NOMO-1 (cell line): Measurements from ENCODE around the gene BAIAP3.

Experiments used
- DNase-seq, 2 experiments: peaks; one replicate each; lab custom pipeline; 2025; ENCODE audit not compliant: unreplicated experiment in 2 of 2; lab: John Stamatoyannopoulos, UW

The BAIAP3 gene

DNA sequence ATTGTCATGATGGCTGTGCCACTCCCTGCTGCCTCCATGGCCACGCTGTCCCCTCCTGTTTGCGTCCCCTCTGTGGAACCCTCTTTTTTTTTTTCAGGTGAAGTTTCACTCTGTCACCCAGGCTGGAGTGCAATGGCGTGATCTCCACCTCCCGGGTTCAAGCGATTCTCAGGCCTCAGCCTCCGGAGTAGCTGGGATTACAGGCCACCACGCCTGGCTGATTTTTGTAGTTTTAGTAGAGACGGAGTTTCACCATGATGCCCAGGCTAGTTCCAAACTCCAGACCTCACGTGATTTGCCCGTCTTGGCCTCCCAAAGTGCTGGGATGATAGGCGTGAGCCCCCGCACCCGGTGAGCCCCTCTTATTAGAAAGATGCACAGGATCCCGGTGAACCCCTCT is 35.0 kb upstream of the BAIAP3 start:
- DNase-seq, result no peak

GRCh38 chr16:1299012-1299867 is 34.2 kb upstream of the BAIAP3 start:
- no peak for DNase-seq

DNA sequence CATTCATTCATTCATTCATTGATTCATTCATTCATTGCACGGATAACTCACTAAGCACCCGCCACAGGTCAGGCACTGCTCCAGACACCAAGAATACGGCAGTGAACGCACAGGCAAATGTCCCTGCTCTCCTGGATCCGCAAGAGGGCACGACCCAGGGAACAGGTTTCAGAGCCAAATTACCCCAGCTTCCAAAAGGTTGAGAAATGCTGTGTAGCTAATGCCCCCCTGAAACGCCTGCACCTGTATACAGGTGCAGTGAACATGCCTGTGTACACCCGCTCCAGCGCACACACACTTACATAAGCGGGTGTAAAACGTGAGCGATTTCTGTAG is 33.6 kb upstream of the BAIAP3 start:
- DNase-seq, result no peak

DNA sequence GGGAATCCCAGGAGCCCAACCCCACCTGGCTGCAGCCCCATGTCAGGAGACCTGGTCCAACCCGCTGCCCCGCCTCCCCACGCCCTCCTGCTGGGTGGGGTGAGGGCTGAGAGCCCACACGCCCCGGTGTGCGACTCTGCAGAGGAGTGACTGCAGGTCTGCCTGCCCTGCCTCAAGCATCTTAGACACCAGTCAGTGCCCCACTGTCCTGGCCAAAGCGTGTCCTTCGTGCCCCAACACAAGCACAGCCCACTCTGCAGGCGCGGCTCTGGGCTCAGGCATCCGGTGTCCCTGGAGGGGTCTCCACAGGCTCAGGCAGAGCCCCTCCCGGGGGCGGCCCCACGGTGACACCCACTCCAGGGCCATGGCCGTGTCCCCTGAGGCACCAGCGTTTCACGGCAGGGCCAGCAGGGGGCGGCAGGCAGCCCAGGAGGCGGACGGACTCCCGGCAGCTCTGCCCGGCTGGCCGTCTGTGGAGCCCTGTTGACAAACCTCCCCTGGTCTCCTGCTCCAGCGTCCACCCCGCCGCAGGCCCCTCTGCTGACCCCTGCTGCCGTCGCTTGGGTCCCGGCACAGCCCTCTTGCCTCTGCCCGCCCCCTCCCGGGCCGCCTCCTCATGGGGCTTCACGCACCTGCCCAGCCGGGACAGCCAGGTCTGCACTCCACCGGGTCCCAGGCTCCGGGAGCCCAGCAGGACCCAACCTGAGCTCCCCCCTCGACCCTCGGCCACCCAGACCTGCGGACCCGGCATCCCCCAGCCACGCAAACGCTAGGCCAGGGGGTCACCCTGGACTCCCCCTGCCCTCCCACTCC is 32.6 kb upstream of the BAIAP3 start:
- peak; percentile 35 to 53 for DNase-seq

DNA sequence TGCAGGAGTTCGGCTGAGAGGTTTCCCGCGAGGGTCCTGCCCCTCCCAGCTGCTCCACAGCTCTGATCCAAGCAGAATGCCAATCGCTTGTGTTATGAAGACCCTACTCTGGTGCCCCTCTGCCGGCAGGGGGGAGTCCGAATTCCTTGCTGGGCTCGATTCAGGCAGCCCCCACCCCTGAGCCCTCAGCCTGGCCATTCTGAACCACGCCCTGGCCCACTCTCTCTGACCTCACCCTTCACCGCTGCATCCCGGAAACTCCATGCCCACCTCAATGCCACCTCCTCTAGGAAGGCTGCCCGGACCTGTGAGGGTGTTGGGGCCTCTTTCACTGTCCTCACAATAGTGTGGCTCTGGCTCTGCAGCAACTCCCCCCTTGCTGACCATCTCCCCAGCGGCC is 31.9 kb upstream of the BAIAP3 start:
- no peak for DNase-seq

GRCh38 chr16:1305823-1306222 is 27.6 kb upstream of the BAIAP3 start:
- DNase-seq, result no peak

DNA sequence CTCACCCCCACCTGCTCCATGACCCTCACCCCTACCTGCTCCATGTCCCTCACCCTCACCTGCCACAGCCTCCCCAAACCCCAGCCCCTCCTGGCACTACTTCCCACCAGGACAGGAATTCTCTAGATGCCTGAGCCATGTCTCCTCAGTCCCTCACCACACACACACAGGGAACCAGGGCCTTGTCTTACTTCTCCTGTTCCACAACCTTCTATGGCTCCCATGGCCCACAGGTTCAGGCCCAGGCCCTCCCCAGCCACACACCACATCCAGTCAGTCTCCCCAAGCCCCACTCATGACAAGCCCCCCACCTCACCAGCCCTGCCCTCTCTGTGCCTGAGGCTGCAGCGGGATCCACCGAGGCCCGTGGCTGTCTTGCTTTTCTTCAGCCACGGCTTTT is 27.1 kb upstream of the BAIAP3 start:
- DNase-seq, result no peak

- DNase-seq, result peak; percentile 62 to 64
These were observed 25.1 kb upstream of the BAIAP3 start for GRCh38 chr16:1308036-1308976.

- peak; percentile 93 to 94 for DNase-seq
These were observed 24.2 kb upstream of the BAIAP3 start, which contains the start of gene UBE2I for GRCh38 chr16:1308977-1309885. TSS of gene UBE2I (plus strand) at chr16:1309636. CDS start at chr16:1314031, 4,395 bp downstream.

GRCh38 chr16:1309888-1310831 is 23.3 kb upstream of the BAIAP3 start:
- DNase-seq, result peak; percentile 25 to 45

DNA sequence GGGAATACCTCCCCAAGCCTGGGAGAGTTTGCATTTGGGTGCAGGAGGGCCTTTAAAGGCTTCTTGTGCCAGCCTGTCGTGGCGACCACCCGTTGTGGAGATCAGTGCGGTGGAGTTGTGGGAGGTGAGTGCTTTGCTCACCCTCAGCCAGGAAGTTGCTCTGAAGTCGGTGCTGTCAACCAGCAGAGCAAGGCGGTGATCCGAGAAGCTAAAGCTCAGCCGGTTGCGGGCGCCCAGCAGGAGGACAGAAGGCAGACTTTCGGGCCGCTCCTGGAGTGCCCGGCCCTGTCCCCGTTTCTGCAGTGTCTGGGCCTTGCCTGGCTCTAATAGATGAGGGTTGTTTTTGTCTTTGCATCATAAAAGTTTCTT is 22.6 kb upstream of the BAIAP3 start:
- DNase-seq, result peak in 1 of 2 experiments; percentile 14

DNA sequence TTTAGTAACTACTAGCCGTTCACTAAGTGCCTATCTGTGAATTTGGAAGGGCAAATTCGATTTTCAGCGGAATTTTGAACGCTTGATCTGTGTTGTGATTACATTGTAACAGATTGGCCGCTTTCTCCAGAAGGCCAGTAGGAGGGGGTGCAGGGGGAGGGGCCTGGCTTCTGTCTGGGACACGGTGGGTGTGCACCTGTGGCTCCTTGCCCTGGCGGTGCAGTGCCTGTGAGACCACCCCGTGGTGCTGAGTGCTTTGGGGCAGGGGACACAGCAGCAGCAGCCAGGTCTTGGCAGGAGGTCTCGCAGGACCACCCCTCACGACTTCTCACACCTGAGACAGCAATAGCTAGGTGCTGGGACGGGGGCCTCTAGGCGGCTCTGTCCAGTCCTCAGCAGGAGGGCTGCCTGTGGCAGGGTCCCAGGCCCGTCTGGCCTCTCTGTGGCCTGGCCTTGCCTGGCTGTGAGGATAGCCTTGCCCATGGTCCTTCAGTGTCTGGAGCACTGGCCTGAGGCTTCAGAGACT is 22.2 kb upstream of the BAIAP3 start:
- no peak for DNase-seq

GRCh38 chr16:1311738-1312466 is 21.5 kb upstream of the BAIAP3 start:
- no peak for DNase-seq

- no peak for DNase-seq
These were observed 21.0 kb upstream of the BAIAP3 start for GRCh38 chr16:1312467-1312816.

DNA sequence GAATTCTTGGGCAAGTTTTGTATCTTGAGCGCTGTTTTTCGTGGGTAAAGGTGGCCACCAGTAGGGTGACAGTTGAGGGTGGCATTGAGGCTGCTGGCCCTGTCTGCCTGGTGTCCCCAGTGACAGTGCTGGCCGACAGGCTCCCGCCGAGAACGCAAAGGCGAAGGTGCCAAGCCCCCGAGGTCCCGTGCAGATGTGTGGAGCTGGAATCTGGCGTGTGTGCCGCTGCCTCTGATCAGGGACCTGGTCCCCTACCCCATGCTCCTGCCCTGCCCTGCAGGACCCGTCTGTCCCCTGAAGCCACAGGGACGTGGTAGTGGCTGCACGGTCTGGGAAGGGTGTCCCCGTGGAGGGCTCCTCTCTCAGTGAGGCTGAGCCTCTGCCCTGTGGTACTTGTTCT is 20.5 kb upstream of the BAIAP3 start:
- DNase-seq, result no peak

- DNase-seq, result no peak
These were observed 19.6 kb upstream of the BAIAP3 start for GRCh38 chr16:1313721-1314369.

DNA sequence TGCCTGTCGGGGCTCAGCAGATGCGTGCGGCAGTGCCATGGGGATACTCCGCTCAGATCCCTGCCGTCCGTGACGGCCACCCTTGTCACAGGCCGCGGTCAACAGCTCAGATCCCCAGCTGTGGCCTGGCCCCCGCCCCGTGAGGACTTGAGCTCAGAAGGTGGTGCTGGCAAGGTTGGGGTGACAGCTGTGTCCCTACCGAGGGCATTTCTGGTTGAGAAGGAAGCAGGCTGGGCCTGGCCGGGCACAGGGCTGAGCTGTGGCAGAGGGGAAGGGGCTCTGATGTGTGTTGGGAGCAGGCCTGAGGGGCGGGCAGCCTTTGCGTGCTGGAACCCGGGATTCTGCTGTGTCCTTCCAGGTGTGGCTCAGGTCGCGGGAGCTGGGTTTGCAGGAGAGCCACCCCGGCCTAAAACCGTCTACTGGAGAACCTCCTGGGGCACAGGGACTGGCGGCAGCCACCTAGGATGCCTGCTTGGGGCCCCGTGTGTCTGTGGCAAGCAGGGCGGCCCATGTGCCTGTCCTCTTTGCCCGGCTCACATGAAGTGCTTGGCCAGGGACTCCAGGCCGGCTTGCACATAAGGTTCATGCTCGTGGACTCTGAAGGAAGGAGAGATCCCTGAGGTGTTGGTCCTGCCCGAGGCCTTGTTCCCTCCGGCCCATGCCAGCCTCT is 18.9 kb upstream of the BAIAP3 start:
- DNase-seq, result no peak
